PC-9 (cell line): ENCODE data around the gene SLC22A23.

Experiments used
- CTCF ChIP-seq: fragments of 200-600 bp; sonication (generic); conservative IDR thresholded peaks from 2 replicates; pipeline ENCODE4 v1.6.1; 2017; ENCODE audit warnings: mixed run types, antibody characterized with exemption, mild to moderate bottlenecking, moderate library complexity
- EZH2 ChIP-seq: fragments of 200-600 bp; sonication (generic); IDR thresholded peaks from 2 replicates; pipeline ENCODE4 v1.8.0; 2017; ENCODE audit warnings: antibody characterized with exemption, low read depth

GRCh38 chr6:3484946-3485345, 28.1 kb upstream of the SLC22A23 start:
- no peak for TF ChIP-seq CTCF
- TF ChIP-seq EZH2: no peak
